HPDE6-E6E7 (cell line): ENCODE data around the gene KRR1.
"Not testable (repeated sequence)": the region's sequence is repeated elsewhere in the genome, so short reads cannot be mapped to it uniquely, and the experiment has no call there.

Experiments
- DNase-seq: peaks from one replicate; pipeline ENCODE4 v3.0.0; 2011; ENCODE audit warnings: missing footprints; ENCODE audit errors: extremely low spot score

The KRR1 gene

GRCh38 chr12:75525263-75525662 lies 13.9 kb upstream of the KRR1 start:
- DNase-seq: no peak

- not testable (repeated sequence) for DNase-seq
Observed at GRCh38 chr12:75522124-75522523, 10.7 kb upstream of the KRR1 start.

- DNase-seq: not testable (repeated sequence)
Observed at GRCh38 chr12:75521224-75521623, 9.8 kb upstream of the KRR1 start.

- DNase-seq: no peak
Observed at GRCh38 chr12:75509621-75510020, 1.8 kb downstream of the KRR1 start.

GRCh38 chr12:75508159-75508558 lies 3.2 kb downstream of the KRR1 start:
- no peak for DNase-seq

GRCh38 chr12:75507086-75507485 lies 4.3 kb downstream of the KRR1 start:
- DNase-seq: no peak

- no peak for DNase-seq
Observed at GRCh38 chr12:75505706-75506312, 5.6 kb downstream of the KRR1 start.

GRCh38 chr12:75503866-75504265 lies 7.5 kb downstream of the KRR1 start:
- DNase-seq: no peak

GRCh38 chr12:75503459-75503858 lies 8.0 kb downstream of the KRR1 start:
- DNase-seq: no peak

- no peak for DNase-seq
Observed at GRCh38 chr12:75491169-75491568, 20.2 kb downstream of the KRR1 start.

- peak; percentile 47 for DNase-seq
Observed at GRCh38 chr12:75489613-75490210, 21.7 kb downstream of the KRR1 start.

- no peak for DNase-seq
Observed at GRCh38 chr12:75489187-75489586, 22.2 kb downstream of the KRR1 start.

- no peak for DNase-seq
Observed at GRCh38 chr12:75488553-75488952, 22.9 kb downstream of the KRR1 start.

- no peak for DNase-seq
Observed at GRCh38 chr12:75487308-75487707, 24.1 kb downstream of the KRR1 start.

- DNase-seq: not testable (repeated sequence)
Observed at GRCh38 chr12:75484450-75484849, 27.0 kb downstream of the KRR1 start.

GRCh38 chr12:75483431-75483830 lies 28.0 kb downstream of the KRR1 start:
- DNase-seq: no peak

GRCh38 chr12:75482646-75483045 lies 28.8 kb downstream of the KRR1 start:
- no peak for DNase-seq

- no peak for DNase-seq
Observed at GRCh38 chr12:75481774-75482173, 29.6 kb downstream of the KRR1 start.

- DNase-seq: no peak
Observed at GRCh38 chr12:75481013-75481705, 30.2 kb downstream of the KRR1 start.

GRCh38 chr12:75480469-75480949 lies 30.9 kb downstream of the KRR1 start, which contains the start of gene GLIPR1:
Gene GLIPR1 (plus strand): TSS chr12:75480755. CDS start chr12:75480881, 126 bp downstream.
- peak; percentile 71 for DNase-seq

GRCh38 chr12:75479963-75480461 lies 31.4 kb downstream of the KRR1 start:
- DNase-seq: no peak

GRCh38 chr12:75478116-75478794 lies 33.2 kb downstream of the KRR1 start:
- no peak for DNase-seq
